ENCODE measurements around the gene FAHD2A.
"Not testable (repeated sequence)": the region's sequence is repeated elsewhere in the genome, so short reads cannot be mapped to it uniquely, and the experiment has no call there.

The FAHD2A gene

DNA sequence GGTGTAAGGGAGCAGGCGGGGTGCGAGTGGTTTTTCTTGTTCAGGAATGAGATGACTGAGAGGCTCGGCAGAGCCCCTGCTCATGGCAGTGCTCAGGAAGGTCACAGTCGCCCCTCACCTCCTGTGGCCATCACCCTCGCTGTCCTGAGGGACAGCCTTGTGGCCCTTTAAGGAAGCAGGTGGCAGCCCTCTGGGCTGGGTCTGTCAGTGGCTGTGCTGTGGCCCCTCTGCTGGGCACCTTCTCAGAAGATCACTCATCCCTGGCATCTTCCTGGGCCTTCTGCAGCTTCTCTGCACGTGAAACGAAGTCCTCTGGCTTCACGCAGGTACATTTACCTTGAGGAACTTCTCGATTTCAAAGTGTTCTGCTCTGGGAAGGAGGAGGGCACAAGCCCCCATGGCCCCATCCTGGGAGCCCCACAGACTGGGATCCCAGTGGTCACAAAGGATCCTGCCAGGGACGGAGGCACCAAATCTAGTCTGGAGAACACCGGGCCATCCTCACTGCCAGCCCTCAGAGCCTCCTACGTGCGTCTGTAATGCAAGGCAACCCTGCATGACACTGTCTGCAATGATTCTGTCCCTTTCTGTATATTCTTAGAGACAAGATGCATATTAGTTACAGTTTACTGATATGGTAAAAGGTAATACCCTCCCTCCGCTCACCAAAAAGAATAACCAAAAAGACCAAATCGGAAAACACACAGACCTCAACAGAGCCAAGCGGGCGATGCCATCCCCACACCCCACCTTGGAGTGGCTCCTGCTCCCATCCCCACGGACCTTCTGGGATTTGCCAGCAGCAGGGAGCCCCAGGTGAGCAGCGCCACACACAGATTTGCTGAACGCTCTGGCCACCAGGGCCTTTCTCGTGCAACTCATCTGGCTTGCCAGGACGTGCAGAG lies 25.9 kb upstream of the FAHD2A start:
- no peak for DNase-seq

- no peak for DNase-seq
Measured at GRCh38 chr2:95377216-95378123, 25.0 kb upstream of the FAHD2A start.

- DNase-seq = not testable (repeated sequence)
Measured at GRCh38 chr2:95378281-95378680, 24.2 kb upstream of the FAHD2A start.

- peak; percentile 29 for DNase-seq
Measured at GRCh38 chr2:95379371-95379831, 23.1 kb upstream of the FAHD2A start.

- no peak for DNase-seq
Measured at GRCh38 chr2:95380280-95380679, 22.2 kb upstream of the FAHD2A start.

GRCh38 chr2:95380731-95381130 lies 21.8 kb upstream of the FAHD2A start:
- no peak for DNase-seq

DNA sequence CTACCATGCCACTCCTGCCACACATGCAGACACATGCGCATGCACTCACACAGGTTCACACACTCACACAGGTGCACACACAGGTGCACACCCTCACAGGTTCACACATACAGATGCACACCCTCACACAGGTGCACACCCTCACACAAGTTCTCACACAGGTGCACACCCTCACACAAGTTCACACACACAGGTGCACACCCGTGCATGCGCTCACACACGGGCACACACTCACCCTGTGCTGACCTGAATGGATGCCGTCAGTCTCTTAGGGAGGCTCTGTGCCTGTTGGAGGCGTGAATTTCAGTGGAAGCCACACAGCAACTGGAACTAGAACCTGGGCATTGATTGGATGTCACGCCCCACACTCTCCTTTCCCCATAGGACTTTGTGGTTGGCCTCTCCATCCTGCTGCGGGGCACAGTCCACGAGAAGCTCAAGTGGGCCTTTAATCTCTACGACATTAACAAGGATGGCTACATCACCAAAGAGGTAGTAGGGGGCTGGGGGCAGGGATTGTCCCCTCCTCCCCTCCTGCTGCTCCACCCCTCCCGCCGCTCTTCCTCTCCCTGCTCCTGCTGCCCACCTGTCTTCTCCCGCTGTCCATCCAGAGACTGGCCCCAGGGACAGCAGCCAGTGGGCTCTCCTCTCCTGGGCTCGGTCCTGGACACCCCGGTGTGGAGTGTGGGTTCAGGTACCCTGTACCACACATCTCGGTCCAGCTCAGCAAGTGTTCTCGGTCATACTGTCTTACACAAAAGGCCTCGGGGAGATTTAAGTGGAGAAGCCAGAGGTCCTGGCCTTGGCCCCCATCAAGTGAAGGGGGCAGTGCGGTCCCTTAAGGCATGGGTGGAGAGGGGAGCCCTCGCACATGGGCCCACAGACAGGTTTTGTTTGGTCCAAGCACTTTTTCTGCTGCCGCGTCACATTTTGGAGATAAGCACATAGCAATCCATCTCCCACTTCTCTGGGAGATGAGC lies 21.0 kb upstream of the FAHD2A start:
- DNase-seq = no peak

DNA sequence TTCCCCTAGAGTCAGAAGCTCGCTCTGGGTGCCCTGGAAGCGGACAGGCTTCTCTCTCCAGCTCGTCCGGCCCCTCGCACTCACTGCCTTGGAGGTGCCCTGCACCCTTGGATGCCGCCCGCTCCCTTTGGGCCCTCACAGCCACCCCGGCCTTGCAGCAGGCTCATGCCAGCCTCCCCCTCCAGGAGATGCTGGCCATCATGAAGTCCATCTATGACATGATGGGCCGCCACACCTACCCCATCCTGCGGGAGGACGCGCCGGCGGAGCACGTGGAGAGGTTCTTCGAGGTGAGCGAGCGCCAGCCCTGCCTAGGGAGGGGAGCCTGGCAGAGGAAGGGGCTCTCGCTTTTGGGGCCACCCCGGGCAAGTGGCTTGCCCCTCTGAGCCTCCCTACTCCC lies 20.3 kb upstream of the FAHD2A start:
- no peak for DNase-seq

- DNase-seq = no peak
Measured at GRCh38 chr2:95382686-95383634, 19.5 kb upstream of the FAHD2A start.

GRCh38 chr2:95383635-95384027 lies 18.9 kb upstream of the FAHD2A start:
- no peak for DNase-seq

DNA sequence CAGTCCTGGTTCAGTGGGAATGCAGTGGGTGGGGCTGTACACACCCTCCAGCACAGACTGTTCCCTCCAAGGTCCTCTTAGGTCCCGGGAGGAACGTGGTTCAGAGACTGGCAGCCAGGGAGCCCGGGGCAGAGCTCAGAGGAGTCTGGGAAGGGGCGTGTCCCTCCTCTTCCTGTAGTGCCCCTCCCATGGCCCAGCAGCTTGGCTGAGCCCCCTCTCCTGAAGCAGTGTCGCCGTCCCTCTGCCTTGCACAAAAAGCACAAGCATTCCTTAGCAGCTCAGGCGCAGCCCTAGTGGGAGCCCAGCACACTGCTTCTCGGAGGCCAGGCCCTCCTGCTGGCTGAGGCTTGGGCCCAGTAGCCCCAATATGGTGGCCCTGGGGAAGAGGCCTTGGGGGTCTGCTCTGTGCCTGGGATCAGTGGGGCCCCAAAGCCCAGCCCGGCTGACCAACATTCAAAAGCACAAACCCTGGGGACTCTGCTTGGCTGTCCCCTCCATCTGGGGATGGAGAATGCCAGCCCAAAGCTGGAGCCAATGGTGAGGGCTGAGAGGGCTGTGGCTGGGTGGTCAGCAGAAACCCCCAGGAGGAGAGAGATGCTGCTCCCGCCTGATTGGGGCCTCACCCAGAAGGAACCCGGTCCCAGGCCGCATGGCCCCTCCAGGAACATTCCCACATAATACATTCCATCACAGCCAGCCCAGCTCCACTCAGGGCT lies 17.5 kb upstream of the FAHD2A start:
- DNase-seq = no peak

GRCh38 chr2:95385570-95385984 lies 16.9 kb upstream of the FAHD2A start:
- no peak for DNase-seq

GRCh38 chr2:95386031-95386430 lies 16.5 kb upstream of the FAHD2A start:
- DNase-seq = no peak

- no peak for DNase-seq
Measured at GRCh38 chr2:95387358-95387757, 15.2 kb upstream of the FAHD2A start.

DNA sequence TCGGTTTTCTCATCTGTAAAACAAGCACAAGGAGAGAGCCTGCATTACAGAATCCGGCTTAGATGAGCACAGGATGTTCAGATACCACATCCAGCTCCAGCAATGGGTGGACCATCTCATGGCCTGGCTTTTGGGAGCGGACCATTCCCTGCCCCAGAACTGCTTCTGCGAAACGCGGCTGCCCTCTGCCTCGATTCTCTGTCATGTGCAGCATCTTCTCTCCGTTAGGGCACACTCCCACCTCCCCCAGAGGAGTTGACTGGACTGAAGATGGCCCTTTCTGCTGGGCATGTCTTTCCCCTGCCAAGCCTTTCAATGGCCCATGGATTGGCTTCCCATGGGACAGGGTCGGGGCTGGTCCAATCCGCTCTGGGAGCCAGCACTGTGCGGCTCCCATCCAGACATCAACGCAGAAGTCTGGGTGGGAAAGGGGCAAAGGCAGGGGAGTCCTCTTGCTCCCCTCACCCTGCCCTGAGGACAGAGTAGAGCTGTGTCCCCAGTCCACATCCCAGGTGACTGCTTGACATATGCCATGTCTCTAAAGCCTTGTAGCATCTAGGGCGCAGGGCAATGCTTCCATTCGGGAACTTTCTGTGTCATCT lies 14.3 kb upstream of the FAHD2A start:
- no peak for DNase-seq

- no peak for DNase-seq
Measured at GRCh38 chr2:95388856-95389244, 13.7 kb upstream of the FAHD2A start.

GRCh38 chr2:95389245-95390119 lies 13.0 kb upstream of the FAHD2A start:
- DNase-seq = peak; percentile 76

DNA sequence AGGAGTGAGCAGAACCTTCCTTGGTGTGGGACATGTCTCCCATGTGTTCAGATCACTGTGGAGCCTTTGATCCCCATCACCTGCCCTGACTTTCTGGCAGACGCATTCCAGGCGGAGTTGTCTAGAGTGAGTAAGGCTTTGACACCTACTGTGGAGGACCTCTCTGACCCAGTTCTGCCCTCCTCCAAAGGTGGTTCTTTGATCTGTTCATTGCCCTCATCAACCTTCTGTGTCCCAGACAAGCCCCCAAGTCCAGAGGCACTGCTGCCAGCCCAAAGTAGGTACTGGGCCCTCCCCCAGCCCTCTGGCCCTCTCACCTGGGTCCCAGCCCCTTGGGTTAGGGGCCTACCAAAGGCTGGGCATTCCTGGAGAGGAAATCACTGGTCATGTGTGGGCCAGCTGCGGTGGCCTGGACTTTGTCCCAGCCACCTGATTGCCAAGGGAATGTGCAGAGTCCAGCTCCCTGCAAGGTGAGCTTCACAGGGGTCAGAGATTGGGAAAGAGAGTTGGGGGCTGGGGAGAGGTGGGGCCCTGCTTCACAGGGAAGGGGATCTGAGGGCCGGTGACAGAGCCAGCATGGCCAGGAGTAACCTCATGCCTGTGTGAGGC lies 12.1 kb upstream of the FAHD2A start:
- DNase-seq = no peak

- DNase-seq = no peak
Measured at GRCh38 chr2:95390881-95391321, 11.6 kb upstream of the FAHD2A start.
